IMR-90 (cell line): ENCODE measurements around the gene CCL15. TPM values are rescaled to one million over a fixed set of nuclear protein-coding genes. Genes with fewer than 3 reads are reported as not detected.

ENCODE experiments used
- ATAC-seq: fragments of 200-7000 bp; cut with Tn5 transposase; 2 replicates; pipeline ENCODE4 v1.9.1; 2020; ENCODE audit warnings: low read depth, mild to moderate bottlenecking, moderate library complexity
- Bru-seq: library from RNA; stranded (reverse); fragments of 400-500 nt; gene quantifications from one replicate; lab custom pipeline; 2021; lab: Mats Ljungman, UMichigan
- BruChase-seq, 2 experiments: library from RNA; stranded (reverse); fragments of 400-500 nt; gene quantifications; one replicate each; lab custom pipeline; 2021; lab: Mats Ljungman, UMichigan
- BruUV-seq: library from RNA; stranded (reverse); fragments of 400-500 nt; replicated peaks from 2 replicates; lab custom pipeline; 2021; lab: Mats Ljungman, UMichigan
- CTCF ChIA-PET: fragments of 300-600 bp; formaldehyde crosslinking; extraction: SDS; loops from one replicate; lab custom pipeline; 2021; ENCODE audit warnings: antibody characterized with exemption; lab: Yijun Ruan, JAX
- POLR2A ChIA-PET: fragments of 300-600 bp; sonication (Branson Sonifier 250); formaldehyde crosslinking; loops from one replicate; lab custom pipeline; 2022; ENCODE audit warnings: antibody characterized with exemption; ENCODE audit not compliant: unreplicated experiment; lab: Charles Lee
- DNase-seq: peaks from one replicate; pipeline ENCODE4 v3.0.0; 2013
- H2AFZ ChIP-seq: replicated peaks from 2 replicates; pipeline ENCODE3; 2013; ENCODE audit warnings: low read length, mild to moderate bottlenecking; ENCODE audit not compliant: poor library complexity
- H2AK5ac ChIP-seq: 2 replicates; pipeline ENCODE4 v1.6.1; 2013; ENCODE audit warnings: low read depth, low read length, inconsistent platforms
- H2AK9ac ChIP-seq: replicated peaks from 2 replicates; pipeline ENCODE3; 2013; ENCODE audit warnings: mild to moderate bottlenecking, low read depth, low read length, moderate library complexity; ENCODE audit not compliant: poor library complexity
- H2BK120ac ChIP-seq: 2 replicates; pipeline ENCODE4 v1.6.1; 2013; ENCODE audit warnings: low read depth, low read length, inconsistent platforms
- H2BK15ac ChIP-seq: 3 replicates; pipeline ENCODE4 v1.6.1; 2013; ENCODE audit warnings: low read depth, low read length, inconsistent platforms
- H2BK20ac ChIP-seq: 2 replicates; pipeline ENCODE4 v1.6.1; 2013; ENCODE audit warnings: low read depth, mild to moderate bottlenecking, inconsistent platforms, low read length, moderate library complexity
- H2BK5ac ChIP-seq: 2 replicates; pipeline ENCODE4 v1.6.1; 2013; ENCODE audit warnings: mild to moderate bottlenecking, low read depth, low read length, inconsistent platforms; ENCODE audit not compliant: poor library complexity, severe bottlenecking
- H3K14ac ChIP-seq: replicated peaks from 2 replicates; pipeline ENCODE4 v1.6.1; 2013; ENCODE audit warnings: low read depth, low read length, inconsistent platforms
- H3K18ac ChIP-seq: 2 replicates; pipeline ENCODE4 v1.6.1; 2013; ENCODE audit warnings: low read depth, low read length, control low read depth
- H3K23ac ChIP-seq: 2 replicates; pipeline ENCODE4 v1.6.1; 2013; ENCODE audit warnings: low read depth, low read length, inconsistent platforms
- H3K27ac ChIP-seq: 2 replicates; pipeline ENCODE4 v1.5.1; 2013; ENCODE audit warnings: mild to moderate bottlenecking, control low read depth, low read length; ENCODE audit not compliant: insufficient read depth
- H3K27me3 ChIP-seq: 2 replicates; pipeline ENCODE4 v1.6.1; 2013; ENCODE audit warnings: low read length; ENCODE audit not compliant: control insufficient read depth, insufficient read depth
- H3K36me3 ChIP-seq: 2 replicates; pipeline ENCODE4 v1.6.1; 2013; ENCODE audit warnings: low read length, mixed read lengths; ENCODE audit not compliant: control insufficient read depth, insufficient read depth
- H3K4ac ChIP-seq: 2 replicates; pipeline ENCODE4 v1.6.1; 2013; ENCODE audit warnings: low read depth, low read length, inconsistent platforms
- H3K4me1 ChIP-seq: 2 replicates; pipeline ENCODE4 v1.6.1; 2013; ENCODE audit warnings: low read length, mixed read lengths; ENCODE audit not compliant: control insufficient read depth, insufficient read depth
- H3K4me2 ChIP-seq: 2 replicates; pipeline ENCODE4 v1.6.1; 2013; ENCODE audit warnings: low read depth, mild to moderate bottlenecking, control low read depth, low read length, moderate library complexity
- H3K4me3 ChIP-seq: 2 replicates; pipeline ENCODE4 v1.5.1; 2013; ENCODE audit warnings: low read depth, mild to moderate bottlenecking, control low read depth, low read length, moderate library complexity; ENCODE audit not compliant: insufficient read depth
- H3K56ac ChIP-seq: 2 replicates; pipeline ENCODE4 v1.6.1; 2013; ENCODE audit warnings: low read length, inconsistent platforms; ENCODE audit not compliant: insufficient read depth; ENCODE audit errors: extremely low read depth
- H3K79me1 ChIP-seq, 2 experiments: 2 replicates each; pipeline ENCODE4 v1.6.1; 2013; ENCODE audit warnings: low read length in 2 of 2, inconsistent platforms in 1 of 2, low read depth in 1 of 2
- H3K9ac ChIP-seq: 2 replicates; pipeline ENCODE4 v1.6.1; 2013; ENCODE audit warnings: low read depth, low read length, control low read depth
- H3K9me1 ChIP-seq: 2 replicates; pipeline ENCODE4 v1.6.1; 2013; ENCODE audit warnings: low read length, inconsistent platforms; ENCODE audit not compliant: insufficient read depth
- H3K9me3 ChIP-seq: 2 replicates; pipeline ENCODE4 v1.6.1; 2013; ENCODE audit warnings: low read length; ENCODE audit not compliant: control insufficient read depth, insufficient read depth
- H4K20me1 ChIP-seq: 2 replicates; pipeline ENCODE4 v1.6.1; 2013; ENCODE audit warnings: low read length, inconsistent platforms; ENCODE audit not compliant: insufficient read depth
- H4K5ac ChIP-seq: 2 replicates; pipeline ENCODE4 v1.6.1; 2013; ENCODE audit warnings: mild to moderate bottlenecking, low read depth, low read length, control low read depth
- H4K8ac ChIP-seq, 2 experiments: 2 replicates each; pipeline ENCODE4 v1.6.1; 2013; ENCODE audit warnings: low read depth in 2 of 2, low read length in 2 of 2, control low read depth in 1 of 2, inconsistent platforms in 1 of 2
- H4K91ac ChIP-seq: 2 replicates; pipeline ENCODE4 v1.6.1; 2013; ENCODE audit warnings: low read depth, low read length, inconsistent platforms; ENCODE audit not compliant: insufficient read depth
- POLR2A ChIP-seq: IDR thresholded peaks from 2 replicates; pipeline ENCODE4 v1.6.1; 2012; ENCODE audit warnings: mild to moderate bottlenecking, low read depth, low read length
- WGBS, 2 experiments: methylation state at CpG; one replicate each; pipeline versions ENCODE4 v1.1.5 to v1.1.7; 2013; ENCODE audit warnings: missing lambda C conversion rate in 2 of 2; ENCODE audit not compliant: insufficient read length in 1 of 2; ENCODE audit errors: extremely low coverage in 2 of 2; 5-methylcytosine and 5-hydroxymethylcytosine counted together
- dilution Hi-C: fragments of 300-500 bp; cut with HindIII; formaldehyde crosslinking; loops from one replicate; pipeline ENCODE4 v1.14.3; 2018; ENCODE audit warnings: low sequenced_read_pairs; ENCODE audit not compliant: unreplicated experiment
- in situ Hi-C: fragments of 300-500 bp; cut with MboI; formaldehyde crosslinking; loops from 3 replicates; pipeline ENCODE4 v1.14.3; 2019; ENCODE audit warnings: low sequenced_read_pairs, inconsistent platforms, mixed read lengths
- intact Hi-C: fragments of 100-400 bp; cut with micrococcal nuclease; formaldehyde crosslinking; loops from 2 replicates; pipeline ENCODE4 v1.10.0; 2022
- long read RNA-seq: library from polyadenylated mRNA; unstranded; transcript quantifications from one replicate; pipeline ENCODE4 v2.0.0, GENCODE V29; 2021; ENCODE audit not compliant: unreplicated experiment
- polyA plus RNA-seq, 3 experiments: library from polyadenylated mRNA; depleted of rRNA; stranded (reverse); fragments of >200 nt; gene quantifications; 2 replicates each; pipeline ENCODE4 v1.2.3, GENCODE V29; 2012; ENCODE audit warnings: low replicate concordance in 1 of 3
- total RNA-seq: library from RNA; depleted of rRNA; stranded (reverse); fragments of >200 nt; gene quantifications from 2 replicates; pipeline ENCODE4 v1.2.3, GENCODE V29; 2012; rRNA removed

Gene CCL15
- not detected in 2 replicates for total RNA-seq
- polyA plus RNA-seq (2012; rRNA removed), result not detected in 2 replicates
- polyA plus RNA-seq (2012; cell fraction: cytosol; rRNA removed), result not detected in 2 replicates
- not detected in 2 replicates for polyA plus RNA-seq (2012; cell fraction: nucleus; rRNA removed; ENCODE audit: low replicate concordance)
- not detected for Bru-seq, nascent RNA
- not detected for BruChase-seq, experiment 1, labeled RNA remaining after a 6-hour chase
- not detected for BruChase-seq, experiment 2, labeled RNA remaining after a 2-hour chase
- long read RNA-seq, result 0 reads

- DNase-seq, result no peak
- H2BK20ac ChIP-seq, result no peak within 1 kb of the TSS
- no peak within 1 kb of the TSS for H4K5ac ChIP-seq
- H3K27me3 ChIP-seq, result no peaks in the 10 kb centered on the region; the same call in none of the 2 replicates
- H4K91ac ChIP-seq, result no peak within 1 kb of the TSS
- no peak within 1 kb of the TSS for H3K4me3 ChIP-seq
- H2BK5ac ChIP-seq, result no peak within 1 kb of the TSS
- dilution Hi-C loops (no loop called here), in situ Hi-C loops (no loop called here), intact Hi-C loops (no loop called here)
- no peak within 1 kb of the TSS for H2BK15ac ChIP-seq
- BruUV-seq, result no TSS peak
- H3K14ac ChIP-seq, result no peak within 1 kb of the TSS
- H2BK120ac ChIP-seq, result no peak within 1 kb of the TSS
- H3K4me1 ChIP-seq, result no peaks in the 10 kb centered on the region
- no peaks in the 10 kb centered on the region for H3K79me1 ChIP-seq
- H3K4me2 ChIP-seq, result no peak within 1 kb of the TSS
- POLR2A ChIA-PET, result no interaction called here
- H3K4ac ChIP-seq, result no peak within 1 kb of the TSS
- H3K56ac ChIP-seq, result no peak within 1 kb of the TSS
- no peak within 1 kb of the TSS for H2AK5ac ChIP-seq
- CTCF ChIA-PET, result interaction anchor here (0.6 to 0.9 kb wide), 2 partner anchors 25 to 152 kb away, joined by 3 read pairs; no protein-coding TSS in a partner anchor
- H4K20me1 ChIP-seq, result no peaks in the 10 kb centered on the region
- no peak for TF ChIP-seq POLR2A
- H3K27ac ChIP-seq, result no peak within 1 kb of the TSS
- H3K9ac ChIP-seq, result no peak within 1 kb of the TSS
- H3K18ac ChIP-seq, result no peak within 1 kb of the TSS
- no peaks in the 10 kb centered on the region for H3K9me1 ChIP-seq
- no peak within 1 kb of the TSS for H4K8ac ChIP-seq
- H2AFZ ChIP-seq, result no peak within 1 kb of the TSS
- no peak within 1 kb of the TSS for H3K23ac ChIP-seq
- no peak for ATAC-seq
- no peak within 1 kb of the TSS for H2AK9ac ChIP-seq
- H3K9me3 ChIP-seq, result no peaks in the 10 kb centered on the region
- no peaks in the 10 kb centered on the region for H3K36me3 ChIP-seq
- whole genome bisulfite sequencing, 2 experiments, result 55% methylated on average over 2 of the region's 6 CpGs; no CpG with 5 or more reads in 1 of the 2 experiments
These were observed at the start of gene CCL15 for GRCh38 chr17:36001110-36001771. Gene CCL15 (minus strand): TSS chr17:36001553. CDS start chr17:36001492, 61 bp downstream.
